Left ventricle myocardium inferior (tissue), 1 donor: ENCODE data around the gene ANKRD45. TPM values are rescaled to one million over a fixed set of nuclear protein-coding genes. Genes with fewer than 3 reads are reported as not detected.
A peak's percentile ranks its signal among the peaks of the same experiment; 100 is the strongest.
"Not testable (repeated sequence)": the region's sequence is repeated elsewhere in the genome, so short reads cannot be mapped to it uniquely, and the experiment has no call there.

Source experiments
- DNase-seq: peaks from one replicate; pipeline ENCODE4 v3.0.0-alpha.2; 2020
- H3K27ac ChIP-seq: fragments of 200-600 bp; replicated peaks from 2 replicates; pipeline ENCODE4 v1.8.0; 2021
- H3K27me3 ChIP-seq: fragments of 200-600 bp; 2 replicates; pipeline ENCODE4 v1.8.0; 2021; ENCODE audit warnings: low read depth
- H3K36me3 ChIP-seq: fragments of 200-600 bp; 2 replicates; pipeline ENCODE4 v1.8.0; 2021
- H3K4me1 ChIP-seq: fragments of 200-600 bp; 2 replicates; pipeline ENCODE4 v1.8.0; 2021
- H3K4me3 ChIP-seq: fragments of 200-600 bp; 2 replicates; pipeline ENCODE4 v1.8.0; 2021; ENCODE audit warnings: mild to moderate bottlenecking, moderate library complexity
- H3K9me3 ChIP-seq: fragments of 200-600 bp; replicated peaks from 2 replicates; pipeline ENCODE4 v1.8.0; 2021
- CTCF ChIP-seq: fragments of 200-600 bp; IDR thresholded peaks from 2 replicates; pipeline ENCODE4 v1.8.0; 2021; ENCODE audit warnings: antibody characterized with exemption, mild to moderate bottlenecking, borderline replicate concordance
- intact Hi-C: fragments of 100-400 bp; cut with micrococcal nuclease; formaldehyde crosslinking; loops from one replicate; pipeline ENCODE4 v1.11.0; 2022
- total RNA-seq: library from RNA; stranded (reverse); fragmentation: NEBNext Ultra II Directional; extraction: Animal tissue kit (Norgen Biotek cat#: 25700); gene quantifications from one replicate; pipeline ENCODE4 v1.2.1, GENCODE V29; 2021
- donor health status: DM: no; HTN: yes; CAD: no; lungs with severe emphysema.

Gene ANKRD45
- total RNA-seq, 1 donor from 2014 or later: 0.25 TPM

GRCh38 chr1:173616859-173617258 is 52.8 kb downstream of the ANKRD45 start:
- H3K4me1 ChIP-seq: no peaks in the 10 kb centered on the region
- peaks cover 47% of the 10 kb centered on the region for H3K9me3 ChIP-seq
- intact Hi-C loops: no loop called here
- no peak overlapping the region for H3K4me3 ChIP-seq
- TF ChIP-seq CTCF: no peak
- H3K27ac ChIP-seq: no peak overlapping the region
- H3K27me3 ChIP-seq: no peaks in the 10 kb centered on the region
- H3K36me3 ChIP-seq: no peaks in the 10 kb centered on the region
- no peak for DNase-seq

- H3K4me1 ChIP-seq, H3K4me3 ChIP-seq, DNase-seq, H3K36me3 ChIP-seq, H3K27me3 ChIP-seq, intact Hi-C loops, H3K27ac ChIP-seq: not testable (repeated sequence)
- H3K9me3 ChIP-seq: peaks cover 10% of the 10 kb centered on the region
These were observed 56.6 kb downstream of the ANKRD45 start for GRCh38 chr1:173613086-173613485.

GRCh38 chr1:173608503-173609216 is 61.0 kb downstream of the ANKRD45 start:
- intact Hi-C loops: no loop called here
- DNase-seq: no peak
- H3K4me3 ChIP-seq: no peak overlapping the region

GRCh38 chr1:173603056-173603591 is 66.5 kb downstream of the ANKRD45 start, which contains the start of gene SLC9C2:
Gene SLC9C2 (minus strand): TSS chr1:173603072. CDS start chr1:173601776, 1,296 bp downstream.
- intact Hi-C loops: no loop called here
- Histone ChIP-seq H3K9me3 (no peaks in the 10 kb centered on the region), H3K4me3 (peak within 1 kb of the TSS; percentile 61), H3K36me3 (no peaks in the 10 kb centered on the region), H3K27me3 (no peaks in the 10 kb centered on the region), H3K27ac (peak within 1 kb of the TSS; percentile 67), H3K4me1 (peaks cover 14% of the 10 kb centered on the region)
- no peak for DNase-seq
- no peak for TF ChIP-seq CTCF

More at GRCh38 chr1:173608503-173609216, 61.0 kb downstream of the ANKRD45 start:
- no peak for TF ChIP-seq CTCF
- Histone ChIP-seq H3K36me3 (no peaks in the 10 kb centered on the region), H3K9me3 (no peaks in the 10 kb centered on the region), H3K27me3 (no peaks in the 10 kb centered on the region), H3K27ac (no peak overlapping the region), H3K4me1 (peaks cover 3% of the 10 kb centered on the region)

GRCh38 chr1:173601588-173601987 is 68.1 kb downstream of the ANKRD45 start:
- peaks cover 14% of the 10 kb centered on the region for H3K4me1 ChIP-seq
- no peaks in the 10 kb centered on the region for H3K36me3 ChIP-seq
- no peak for TF ChIP-seq CTCF
- DNase-seq: no peak
- H3K27ac ChIP-seq: no peak overlapping the region
- peaks cover 4% of the 10 kb centered on the region for H3K9me3 ChIP-seq
- H3K4me3 ChIP-seq: no peak overlapping the region
- H3K27me3 ChIP-seq: no peaks in the 10 kb centered on the region
- intact Hi-C loops: no loop called here
